M059J (cell line): ENCODE data around the gene TMEM151A. TPM values are rescaled to one million over a fixed set of nuclear protein-coding genes. Genes with fewer than 3 reads are reported as not detected.
A peak's percentile ranks its signal among the peaks of the same experiment; 100 is the strongest.
"Not testable (repeated sequence)": the region's sequence is repeated elsewhere in the genome, so short reads cannot be mapped to it uniquely, and the experiment has no call there.

Source experiments
- DNase-seq: peaks from one replicate; pipeline ENCODE4 v3.0.0-alpha.2; 2012; ENCODE audit warnings: low read depth
- total RNA-seq: library from RNA; depleted of rRNA; stranded (reverse); fragments of >200 nt; shearing (Covaris generic); gene quantifications from 2 replicates; pipeline ENCODE4 v1.2.3, GENCODE V29; 2014

The TMEM151A gene
- total RNA-seq, 1 experiment from 2014 or later: not detected

DNA sequence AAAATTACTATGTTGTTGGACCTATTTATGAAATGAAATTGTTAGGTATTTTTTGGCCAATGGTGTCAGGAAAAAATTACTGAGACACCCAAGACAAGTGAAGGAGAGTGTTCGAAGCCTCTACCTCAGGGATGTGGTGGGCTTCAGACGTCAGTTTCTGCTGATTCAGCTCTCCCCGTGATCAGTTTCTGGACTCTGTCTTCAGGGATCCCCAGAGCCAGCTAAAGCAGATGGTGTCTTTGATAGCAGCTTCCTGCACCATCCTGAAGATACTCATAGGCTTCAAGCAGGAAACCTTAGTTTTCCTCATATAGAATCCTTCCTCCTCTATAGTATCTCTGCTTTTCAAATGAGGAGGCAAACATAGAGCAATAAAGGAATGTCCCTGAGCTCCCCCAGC is 17.8 kb downstream of the TMEM151A start:
- no peak for DNase-seq

DNA sequence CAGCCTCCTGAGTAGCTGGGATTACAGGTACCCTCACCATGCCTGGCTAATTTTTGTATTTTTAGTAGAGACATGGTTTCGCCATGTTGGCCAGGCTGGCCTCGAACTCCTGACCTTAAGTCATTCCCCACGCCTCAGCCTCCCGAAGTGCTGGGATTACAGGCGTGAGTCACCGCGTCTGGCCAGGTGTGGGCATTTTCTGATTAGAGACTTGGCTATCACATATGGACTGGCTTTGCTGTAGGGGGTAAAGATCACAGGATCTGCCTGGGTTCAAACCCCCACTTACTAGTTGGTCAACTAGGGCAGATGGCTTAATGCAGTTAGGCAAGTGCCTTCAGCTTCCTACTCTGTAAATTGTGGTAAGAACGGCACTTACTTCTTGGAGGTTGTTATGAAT is 18.6 kb downstream of the TMEM151A start:
- DNase-seq: no peak

DNA sequence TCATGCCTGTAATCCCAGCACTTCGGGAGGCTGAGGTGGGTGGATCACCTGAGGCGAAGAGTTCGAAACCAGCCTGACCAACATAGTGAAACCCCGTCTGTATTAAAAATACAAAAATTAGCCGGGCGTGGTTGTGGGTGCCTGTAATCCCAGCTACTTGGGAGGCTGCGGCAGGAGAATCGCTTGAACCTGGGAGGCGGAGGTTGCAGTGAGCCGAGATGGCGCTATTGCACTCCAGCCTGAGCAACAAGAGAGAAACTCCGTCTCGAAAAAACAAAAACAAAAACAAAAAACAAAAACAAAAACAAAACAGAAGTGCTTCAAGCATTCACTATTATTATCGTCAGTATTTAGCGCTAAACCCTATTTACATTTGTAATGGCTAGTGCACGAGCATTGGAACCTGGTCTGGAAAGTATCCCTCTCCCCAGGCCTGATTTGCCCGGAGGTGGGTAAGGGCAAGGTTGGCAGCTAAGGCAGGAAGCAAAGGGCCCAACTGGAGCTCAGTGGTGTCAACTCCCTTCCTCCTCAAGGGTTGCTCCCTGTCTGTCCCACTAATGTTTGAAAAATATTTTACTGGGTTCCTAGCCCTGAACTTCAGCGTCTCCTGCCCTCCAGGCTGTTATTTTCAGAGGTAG is 19.2 kb downstream of the TMEM151A start:
- DNase-seq: not testable (repeated sequence)

- DNase-seq: no peak
Observed at GRCh38 chr11:66311470-66311964, 19.8 kb downstream of the TMEM151A start.

DNA sequence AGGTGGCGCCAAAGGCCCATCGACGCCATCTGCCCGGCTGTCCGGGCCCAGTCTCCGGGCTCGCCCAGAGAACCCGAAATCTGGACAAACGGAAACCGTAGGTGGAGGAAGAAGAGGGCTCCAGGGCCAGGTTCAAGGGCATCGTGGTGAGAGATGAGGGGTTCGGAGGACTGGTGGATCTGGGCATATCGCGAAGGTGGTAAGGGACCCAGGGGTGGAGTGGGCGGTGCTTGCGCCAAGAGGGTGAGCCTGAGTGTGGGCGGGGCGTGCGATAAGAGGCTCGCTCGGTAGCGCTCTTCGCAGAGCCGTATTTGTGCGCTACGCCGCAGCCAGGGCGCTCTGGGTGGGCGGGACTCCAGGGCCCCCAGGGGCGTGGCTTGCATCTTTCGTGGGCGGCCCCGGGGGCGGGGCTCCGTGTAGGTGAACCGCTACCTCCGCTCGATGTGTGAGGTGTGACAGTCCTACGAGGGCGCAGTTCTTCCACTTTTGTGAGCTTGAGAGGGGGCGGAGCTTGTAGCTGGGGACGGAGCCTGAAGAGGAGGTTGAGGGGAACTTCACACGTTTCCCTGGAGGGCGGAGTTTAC is 20.4 kb downstream of the TMEM151A start:
- DNase-seq: peak; percentile 93

DNA sequence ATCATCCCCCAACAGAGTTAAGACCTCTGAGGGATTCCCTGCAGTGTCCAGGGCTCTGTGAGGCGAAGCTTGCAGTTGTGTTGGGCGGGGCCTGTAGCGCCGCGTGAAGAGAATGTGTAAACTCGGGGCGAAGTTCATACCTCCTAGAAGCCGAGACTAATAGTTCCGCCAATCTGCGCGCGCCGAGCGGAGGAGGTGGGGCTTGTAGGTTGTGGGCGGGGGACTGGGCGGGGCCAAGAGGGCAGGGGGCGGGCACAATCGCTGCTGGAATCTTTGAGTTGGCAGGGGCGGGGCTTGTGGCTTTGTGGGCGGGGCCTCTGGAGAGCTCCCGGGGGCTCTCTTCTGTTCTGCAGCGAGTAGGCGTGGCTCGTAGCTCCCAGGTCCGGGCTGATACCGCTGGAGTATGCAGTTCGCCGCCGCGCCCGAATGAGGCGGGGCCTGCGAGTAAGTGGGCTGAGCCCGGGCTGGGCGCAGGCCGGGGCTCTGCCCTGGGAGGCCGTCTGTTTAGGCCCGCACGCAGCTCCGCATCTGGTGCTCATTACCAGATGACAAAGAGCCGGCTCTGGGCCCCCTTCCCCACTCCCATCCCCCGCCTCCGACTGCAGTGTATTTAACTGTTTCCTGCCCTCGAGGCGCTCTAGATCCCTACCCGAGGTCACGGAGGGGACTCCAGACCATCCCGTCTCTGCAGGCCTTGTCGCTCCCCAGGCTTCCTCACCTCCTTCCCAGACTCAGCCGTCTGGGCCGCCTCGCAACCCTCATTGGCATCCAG is 21.0 kb downstream of the TMEM151A start:
- DNase-seq: peak; percentile 97

GRCh38 chr11:66313321-66314185 is 21.9 kb downstream of the TMEM151A start:
- DNase-seq: no peak

- no peak for DNase-seq
Observed at GRCh38 chr11:66314186-66314501, 22.4 kb downstream of the TMEM151A start.

DNA sequence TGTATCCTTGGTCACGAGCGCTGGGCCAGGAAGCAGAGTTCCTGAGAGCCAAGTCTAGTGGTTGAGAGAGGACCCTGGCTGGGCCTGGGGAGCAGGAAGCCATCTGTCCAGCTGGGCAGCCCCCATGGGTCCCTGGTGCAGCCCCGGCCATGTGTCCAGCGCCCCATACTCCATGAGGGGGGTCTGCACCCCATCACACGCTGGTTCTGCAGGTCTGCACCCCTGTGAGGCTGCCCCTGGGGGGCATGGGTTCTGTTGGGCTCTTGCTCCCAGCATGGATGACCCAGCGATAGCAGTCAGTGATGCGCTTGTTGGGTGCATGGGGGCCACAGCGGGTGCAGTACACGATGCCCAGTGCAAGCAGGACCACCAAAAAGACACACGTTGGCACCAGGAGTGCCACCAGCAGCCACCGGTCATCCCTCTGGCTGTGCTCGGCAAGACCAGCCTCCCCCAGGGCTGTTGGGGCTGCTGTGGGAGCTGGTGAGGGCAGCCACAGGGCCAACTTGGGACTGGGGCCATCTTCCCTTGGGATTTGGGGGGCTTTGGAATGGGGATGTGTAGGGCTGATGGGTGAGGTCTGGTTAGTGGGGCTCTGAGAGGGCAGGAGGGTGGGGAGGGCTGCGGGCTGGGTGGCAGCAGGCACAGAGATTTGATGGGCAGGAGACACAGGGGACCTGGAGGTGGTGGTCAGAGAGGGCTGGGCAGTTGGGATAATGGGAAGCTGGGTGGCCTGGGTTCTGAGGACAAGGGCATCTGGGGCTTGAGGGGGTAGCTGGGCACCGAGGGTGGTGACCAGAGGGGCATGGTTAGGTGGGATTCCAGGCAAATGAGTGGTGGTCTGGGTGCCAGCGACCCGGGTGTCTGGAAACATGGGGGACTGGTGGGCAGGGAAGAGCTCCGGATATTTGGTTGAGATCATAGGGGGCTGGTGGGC is 23.1 kb downstream of the TMEM151A start:
- no peak for DNase-seq

GRCh38 chr11:66315498-66315885 is 23.8 kb downstream of the TMEM151A start:
- DNase-seq: no peak

DNA sequence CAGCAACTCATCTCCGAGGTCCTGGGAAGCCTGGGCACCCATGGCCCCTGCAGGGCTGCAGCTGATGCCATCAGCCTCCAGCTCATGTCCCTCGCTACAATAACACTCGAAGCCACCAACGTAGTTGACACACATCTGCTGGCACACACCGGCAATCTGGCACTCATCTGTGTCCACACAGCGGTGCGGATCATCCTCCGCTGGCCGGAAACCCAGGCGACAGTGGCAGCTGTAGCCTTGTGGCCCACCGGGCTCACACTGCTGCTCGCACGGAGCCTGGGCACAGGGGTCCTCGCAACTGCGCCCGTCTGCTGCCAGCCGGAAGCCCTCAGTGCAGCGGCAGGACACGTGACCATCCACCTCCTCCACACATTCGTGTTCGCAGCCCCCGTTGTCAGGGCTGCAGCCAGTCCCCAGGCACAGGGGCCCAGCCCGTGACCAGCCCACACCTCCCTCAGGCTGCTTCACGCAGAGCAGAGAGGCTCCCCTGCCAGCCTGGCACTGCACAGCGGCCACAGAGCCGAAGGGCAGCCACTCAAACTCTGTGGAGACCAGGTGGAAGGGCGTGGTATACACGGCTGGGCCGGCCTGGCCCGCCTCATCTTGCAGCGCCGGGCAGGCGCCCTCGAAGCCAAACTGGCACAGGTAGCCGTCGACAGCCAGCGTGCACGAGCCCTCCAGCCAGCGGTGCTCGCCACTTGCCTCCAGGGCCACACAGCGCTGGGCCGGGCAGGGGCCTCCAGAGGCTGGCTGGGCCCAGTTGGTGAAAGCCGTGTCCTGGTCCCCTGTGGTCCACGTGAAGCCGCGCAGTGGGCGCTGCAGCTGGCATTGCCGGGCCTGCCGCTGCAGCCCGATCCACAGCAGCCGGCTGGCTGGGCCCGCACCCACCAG is 24.5 kb downstream of the TMEM151A start:
- DNase-seq: no peak

GRCh38 chr11:66316849-66317251 is 25.2 kb downstream of the TMEM151A start, which contains the start of gene CD248:
TSS of gene CD248 (minus strand) at chr11:66317044. CDS start at chr11:66317027, 17 bp downstream.
- no peak for DNase-seq

- DNase-seq: no peak
Observed at GRCh38 chr11:66317322-66317722, 25.6 kb downstream of the TMEM151A start.

GRCh38 chr11:66317723-66318599 is 26.3 kb downstream of the TMEM151A start:
- DNase-seq: no peak

GRCh38 chr11:66318600-66318970 is 26.9 kb downstream of the TMEM151A start:
- no peak for DNase-seq

GRCh38 chr11:66320289-66320688 is 28.6 kb downstream of the TMEM151A start:
- DNase-seq: not testable (repeated sequence)

GRCh38 chr11:66320748-66321147 is 29.1 kb downstream of the TMEM151A start:
- DNase-seq: not testable (repeated sequence)

GRCh38 chr11:66321606-66322005 is 29.9 kb downstream of the TMEM151A start:
- DNase-seq: no peak
